ENCODE data around the gene RECQL. TPM values are rescaled to one million over a fixed set of nuclear protein-coding genes. Genes with fewer than 3 reads are reported as not detected.

RECQL gene
- total RNA-seq, 1 experiment from 2014 or later: 42.3 TPM

- CTCF ChIA-PET: no interaction called here
- TF ChIP-seq POLR2AphosphoS5 (IDR thresholded peaks at IDR 0.05; ENCODE audit: low read depth, low read length) (no peak), TCF7L2 (IDR thresholded peaks at IDR 0.05; ENCODE audit: low read depth, low read length) (no peak), SIN3A (IDR thresholded peaks at IDR 0.05; ENCODE audit: borderline replicate concordance, insufficient read depth, low read depth, low read length) (no peak)
- TF ChIP-seq, protein P1, sequence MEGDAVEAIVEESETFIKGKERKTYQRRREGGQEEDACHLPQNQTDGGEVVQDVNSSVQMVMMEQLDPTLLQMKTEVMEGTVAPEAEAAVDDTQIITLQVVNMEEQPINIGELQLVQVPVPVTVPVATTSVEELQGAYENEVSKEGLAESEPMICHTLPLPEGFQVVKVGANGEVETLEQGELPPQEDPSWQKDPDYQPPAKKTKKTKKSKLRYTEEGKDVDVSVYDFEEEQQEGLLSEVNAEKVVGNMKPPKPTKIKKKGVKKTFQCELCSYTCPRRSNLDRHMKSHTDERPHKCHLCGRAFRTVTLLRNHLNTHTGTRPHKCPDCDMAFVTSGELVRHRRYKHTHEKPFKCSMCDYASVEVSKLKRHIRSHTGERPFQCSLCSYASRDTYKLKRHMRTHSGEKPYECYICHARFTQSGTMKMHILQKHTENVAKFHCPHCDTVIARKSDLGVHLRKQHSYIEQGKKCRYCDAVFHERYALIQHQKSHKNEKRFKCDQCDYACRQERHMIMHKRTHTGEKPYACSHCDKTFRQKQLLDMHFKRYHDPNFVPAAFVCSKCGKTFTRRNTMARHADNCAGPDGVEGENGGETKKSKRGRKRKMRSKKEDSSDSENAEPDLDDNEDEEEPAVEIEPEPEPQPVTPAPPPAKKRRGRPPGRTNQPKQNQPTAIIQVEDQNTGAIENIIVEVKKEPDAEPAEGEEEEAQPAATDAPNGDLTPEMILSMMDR (IDR thresholded peaks at IDR 0.05): no peak
- TF ChIP-seq, protein P2, sequence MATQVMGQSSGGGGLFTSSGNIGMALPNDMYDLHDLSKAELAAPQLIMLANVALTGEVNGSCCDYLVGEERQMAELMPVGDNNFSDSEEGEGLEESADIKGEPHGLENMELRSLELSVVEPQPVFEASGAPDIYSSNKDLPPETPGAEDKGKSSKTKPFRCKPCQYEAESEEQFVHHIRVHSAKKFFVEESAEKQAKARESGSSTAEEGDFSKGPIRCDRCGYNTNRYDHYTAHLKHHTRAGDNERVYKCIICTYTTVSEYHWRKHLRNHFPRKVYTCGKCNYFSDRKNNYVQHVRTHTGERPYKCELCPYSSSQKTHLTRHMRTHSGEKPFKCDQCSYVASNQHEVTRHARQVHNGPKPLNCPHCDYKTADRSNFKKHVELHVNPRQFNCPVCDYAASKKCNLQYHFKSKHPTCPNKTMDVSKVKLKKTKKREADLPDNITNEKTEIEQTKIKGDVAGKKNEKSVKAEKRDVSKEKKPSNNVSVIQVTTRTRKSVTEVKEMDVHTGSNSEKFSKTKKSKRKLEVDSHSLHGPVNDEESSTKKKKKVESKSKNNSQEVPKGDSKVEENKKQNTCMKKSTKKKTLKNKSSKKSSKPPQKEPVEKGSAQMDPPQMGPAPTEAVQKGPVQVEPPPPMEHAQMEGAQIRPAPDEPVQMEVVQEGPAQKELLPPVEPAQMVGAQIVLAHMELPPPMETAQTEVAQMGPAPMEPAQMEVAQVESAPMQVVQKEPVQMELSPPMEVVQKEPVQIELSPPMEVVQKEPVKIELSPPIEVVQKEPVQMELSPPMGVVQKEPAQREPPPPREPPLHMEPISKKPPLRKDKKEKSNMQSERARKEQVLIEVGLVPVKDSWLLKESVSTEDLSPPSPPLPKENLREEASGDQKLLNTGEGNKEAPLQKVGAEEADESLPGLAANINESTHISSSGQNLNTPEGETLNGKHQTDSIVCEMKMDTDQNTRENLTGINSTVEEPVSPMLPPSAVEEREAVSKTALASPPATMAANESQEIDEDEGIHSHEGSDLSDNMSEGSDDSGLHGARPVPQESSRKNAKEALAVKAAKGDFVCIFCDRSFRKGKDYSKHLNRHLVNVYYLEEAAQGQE (IDR thresholded peaks at IDR 0.05; ENCODE audit: insufficient read depth in 1 of 2, low read depth in 2 of 2, low read length in 1 of 2): no peak
- no peak for ATAC-seq
- Histone ChIP-seq H3K27me3 (ENCODE audit: control insufficient read depth, insufficient read depth, low read length) (no peaks in the 10 kb centered on the region), H3K4me3 (ENCODE audit: low read depth in 2 of 2, low read length in 2 of 2) (no peak overlapping the region), H3K9me3 (ENCODE audit: control insufficient read depth, insufficient read depth, low read depth, low read length) (no peaks in the 10 kb centered on the region), H3K36me3 (ENCODE audit: control insufficient read depth, insufficient read depth, low read length) (peaks cover 17% of the 10 kb centered on the region), H3K4me1 (ENCODE audit: control insufficient read depth, insufficient read depth, low read length) (no peaks in the 10 kb centered on the region), H3K27ac (ENCODE audit: low read length) (no peak overlapping the region)
- no TSS peak for BruUV-seq (replicated peaks)
- in situ Hi-C loops (cut with HindIII; ENCODE audit: low pct_unique_long_range_greater_than_20kb, low sequenced_read_pairs): no loop called here
- POLR2A ChIA-PET: no interaction called here
- DNase-seq (ENCODE audit: low read depth, low spot score): no peak
- intact Hi-C loops (cut with micrococcal nuclease; ENCODE audit: unreplicated experiment): no loop called here
These were observed 24.5 kb downstream of the RECQL start for GRCh38 chr12:21476949-21477348.

- H3K4me3 ChIP-seq (ENCODE audit: low read depth in 2 of 2, low read length in 2 of 2): no peak overlapping the region
- peaks cover 17% of the 10 kb centered on the region for H3K36me3 ChIP-seq (ENCODE audit: control insufficient read depth, insufficient read depth, low read length)
- H3K9me3 ChIP-seq (ENCODE audit: control insufficient read depth, insufficient read depth, low read depth, low read length): no peaks in the 10 kb centered on the region
- no peak for DNase-seq (ENCODE audit: low read depth, low spot score)
- ChIA-PET POLR2A (no interaction called here), CTCF (no interaction called here)
- in situ Hi-C loops (cut with HindIII; ENCODE audit: low pct_unique_long_range_greater_than_20kb, low sequenced_read_pairs): no loop called here
- no peaks in the 10 kb centered on the region for H3K27me3 ChIP-seq (ENCODE audit: control insufficient read depth, insufficient read depth, low read length)
- intact Hi-C loops (cut with micrococcal nuclease; ENCODE audit: unreplicated experiment): no loop called here
- BruUV-seq (replicated peaks): no TSS peak
- TF ChIP-seq, protein P1 (IDR thresholded peaks at IDR 0.05): no peak
- TF ChIP-seq, protein P2 (IDR thresholded peaks at IDR 0.05; ENCODE audit: insufficient read depth in 1 of 2, low read depth in 2 of 2, low read length in 1 of 2): no peak
- TF ChIP-seq SIN3A (IDR thresholded peaks at IDR 0.05; ENCODE audit: borderline replicate concordance, insufficient read depth, low read depth, low read length): no peak
- TF ChIP-seq POLR2AphosphoS5 (IDR thresholded peaks at IDR 0.05; ENCODE audit: low read depth, low read length): no peak
- no peak for TF ChIP-seq TCF7L2 (IDR thresholded peaks at IDR 0.05; ENCODE audit: low read depth, low read length)
- no peaks in the 10 kb centered on the region for H3K4me1 ChIP-seq (ENCODE audit: control insufficient read depth, insufficient read depth, low read length)
- ATAC-seq: no peak
- H3K27ac ChIP-seq (ENCODE audit: low read length): no peak overlapping the region
These were observed 25.9 kb downstream of the RECQL start for GRCh38 chr12:21475552-21475951.
